BJ (cell line): ENCODE results near the gene NDUFV3. TPM values are rescaled to one million over a fixed set of nuclear protein-coding genes. Genes with fewer than 3 reads are reported as not detected.

Experiments used
- CTCF ChIA-PET: fragments of 350-600 bp; formaldehyde crosslinking; extraction: SDS; loops from one replicate; lab custom pipeline; 2021; ENCODE audit warnings: antibody characterized with exemption, inconsistent platforms; lab: Yijun Ruan, JAX
- POLR2A ChIA-PET: fragments of 300-600 bp; sonication (Branson Sonifier 250); formaldehyde crosslinking; extraction: SDS; loops from one replicate; lab custom pipeline; 2021; ENCODE audit warnings: antibody characterized with exemption; lab: Charles Lee
- DNase-seq: peaks from one replicate; pipeline ENCODE4 v3.0.0-alpha.2; 2011; ENCODE audit warnings: low read depth
- H3K27me3 ChIP-seq: 2 replicates; pipeline ENCODE4 v1.6.0; 2011; ENCODE audit warnings: low read length; ENCODE audit not compliant: control insufficient read depth, insufficient read depth
- H3K36me3 ChIP-seq: 2 replicates; pipeline ENCODE4 v1.5.1; 2011; ENCODE audit warnings: low read length; ENCODE audit not compliant: control insufficient read depth, insufficient read depth
- H3K4me3 ChIP-seq: 2 replicates; pipeline ENCODE4 v1.5.1; 2011; ENCODE audit warnings: low read depth, mild to moderate bottlenecking, control low read depth, low read length
- CTCF ChIP-seq: IDR thresholded peaks from 2 replicates; pipeline ENCODE4 v1.5.1; 2011; ENCODE audit warnings: low read depth, mild to moderate bottlenecking, control low read depth, inconsistent platforms, low read length, moderate library complexity; ENCODE audit not compliant: insufficient read depth
- polyA plus RNA-seq: library from polyadenylated mRNA; depleted of rRNA; stranded (reverse); fragments of >200 nt; gene quantifications from 2 replicates; pipeline ENCODE4 v1.2.3, GENCODE V29; 2011

The NDUFV3 gene
- polyA plus RNA-seq, 1 experiment, result 32.2 TPM

- CTCF ChIA-PET, result no interaction called here
- Histone ChIP-seq H3K4me3 (no peak overlapping the region), H3K27me3 (no peaks in the 10 kb centered on the region), H3K36me3 (no peaks in the 10 kb centered on the region)
- POLR2A ChIA-PET, result no interaction called here
- no peak for DNase-seq
- no peak for TF ChIP-seq CTCF
These were observed 25.2 kb downstream of the NDUFV3 start for GRCh38 chr21:42918291-42918690.

GRCh38 chr21:42921927-42922326, 28.8 kb downstream of the NDUFV3 start:
- TF ChIP-seq CTCF, result no peak
- H3K27me3 ChIP-seq, result no peaks in the 10 kb centered on the region
- no peak for DNase-seq
- H3K36me3 ChIP-seq, result no peaks in the 10 kb centered on the region
- no peak overlapping the region for H3K4me3 ChIP-seq
- ChIA-PET POLR2A (no interaction called here), CTCF (no interaction called here)

- POLR2A ChIA-PET, result no interaction called here
- Histone ChIP-seq H3K36me3 (no peaks in the 10 kb centered on the region), H3K4me3 (no peak overlapping the region), H3K27me3 (no peaks in the 10 kb centered on the region)
- TF ChIP-seq CTCF, result no peak
- no peak for DNase-seq
- CTCF ChIA-PET, result interaction anchor here (0.8 to 0.9 kb wide), 2 partner anchors 11 to 22 kb away, joined by 3 to 4 read pairs; no protein-coding TSS in a partner anchor
These were observed 29.8 kb downstream of the NDUFV3 start for GRCh38 chr21:42922918-42923317.

GRCh38 chr21:42923553-42924432, 30.7 kb downstream of the NDUFV3 start:
- Histone ChIP-seq H3K27me3 (no peaks in the 10 kb centered on the region), H3K36me3 (no peaks in the 10 kb centered on the region), H3K4me3 (no peak overlapping the region)
- peak; percentile 81 for TF ChIP-seq CTCF
- ChIA-PET CTCF (interaction anchor here (0.8 to 0.9 kb wide), 2 partner anchors 10 to 23 kb away, joined by 3 to 4 read pairs; no protein-coding TSS in a partner anchor), POLR2A (interaction anchor here (0.5 kb wide), 1 partner anchor 12 kb away, joined by 20 read pairs; no protein-coding TSS in a partner anchor)
- peak; percentile 40 for DNase-seq

GRCh38 chr21:42924433-42924751, 31.3 kb downstream of the NDUFV3 start:
- no peak for DNase-seq
- TF ChIP-seq CTCF, result no peak
- no peaks in the 10 kb centered on the region for H3K27me3 ChIP-seq
- ChIA-PET CTCF (no interaction called here), POLR2A (no interaction called here)
- H3K4me3 ChIP-seq, result no peak overlapping the region
- no peaks in the 10 kb centered on the region for H3K36me3 ChIP-seq
